ENCODE measurements around the gene PCDH8.

The PCDH8 gene, protein sequence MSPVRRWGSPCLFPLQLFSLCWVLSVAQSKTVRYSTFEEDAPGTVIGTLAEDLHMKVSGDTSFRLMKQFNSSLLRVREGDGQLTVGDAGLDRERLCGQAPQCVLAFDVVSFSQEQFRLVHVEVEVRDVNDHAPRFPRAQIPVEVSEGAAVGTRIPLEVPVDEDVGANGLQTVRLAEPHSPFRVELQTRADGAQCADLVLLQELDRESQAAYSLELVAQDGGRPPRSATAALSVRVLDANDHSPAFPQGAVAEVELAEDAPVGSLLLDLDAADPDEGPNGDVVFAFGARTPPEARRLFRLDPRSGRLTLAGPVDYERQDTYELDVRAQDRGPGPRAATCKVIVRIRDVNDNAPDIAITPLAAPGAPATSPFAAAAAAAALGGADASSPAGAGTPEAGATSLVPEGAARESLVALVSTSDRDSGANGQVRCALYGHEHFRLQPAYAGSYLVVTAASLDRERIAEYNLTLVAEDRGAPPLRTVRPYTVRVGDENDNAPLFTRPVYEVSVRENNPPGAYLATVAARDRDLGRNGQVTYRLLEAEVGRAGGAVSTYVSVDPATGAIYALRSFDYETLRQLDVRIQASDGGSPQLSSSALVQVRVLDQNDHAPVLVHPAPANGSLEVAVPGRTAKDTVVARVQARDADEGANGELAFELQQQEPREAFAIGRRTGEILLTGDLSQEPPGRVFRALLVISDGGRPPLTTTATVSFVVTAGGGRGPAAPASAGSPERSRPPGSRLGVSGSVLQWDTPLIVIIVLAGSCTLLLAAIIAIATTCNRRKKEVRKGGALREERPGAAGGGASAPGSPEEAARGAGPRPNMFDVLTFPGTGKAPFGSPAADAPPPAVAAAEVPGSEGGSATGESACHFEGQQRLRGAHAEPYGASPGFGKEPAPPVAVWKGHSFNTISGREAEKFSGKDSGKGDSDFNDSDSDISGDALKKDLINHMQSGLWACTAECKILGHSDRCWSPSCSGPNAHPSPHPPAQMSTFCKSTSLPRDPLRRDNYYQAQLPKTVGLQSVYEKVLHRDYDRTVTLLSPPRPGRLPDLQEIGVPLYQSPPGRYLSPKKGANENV

DNA sequence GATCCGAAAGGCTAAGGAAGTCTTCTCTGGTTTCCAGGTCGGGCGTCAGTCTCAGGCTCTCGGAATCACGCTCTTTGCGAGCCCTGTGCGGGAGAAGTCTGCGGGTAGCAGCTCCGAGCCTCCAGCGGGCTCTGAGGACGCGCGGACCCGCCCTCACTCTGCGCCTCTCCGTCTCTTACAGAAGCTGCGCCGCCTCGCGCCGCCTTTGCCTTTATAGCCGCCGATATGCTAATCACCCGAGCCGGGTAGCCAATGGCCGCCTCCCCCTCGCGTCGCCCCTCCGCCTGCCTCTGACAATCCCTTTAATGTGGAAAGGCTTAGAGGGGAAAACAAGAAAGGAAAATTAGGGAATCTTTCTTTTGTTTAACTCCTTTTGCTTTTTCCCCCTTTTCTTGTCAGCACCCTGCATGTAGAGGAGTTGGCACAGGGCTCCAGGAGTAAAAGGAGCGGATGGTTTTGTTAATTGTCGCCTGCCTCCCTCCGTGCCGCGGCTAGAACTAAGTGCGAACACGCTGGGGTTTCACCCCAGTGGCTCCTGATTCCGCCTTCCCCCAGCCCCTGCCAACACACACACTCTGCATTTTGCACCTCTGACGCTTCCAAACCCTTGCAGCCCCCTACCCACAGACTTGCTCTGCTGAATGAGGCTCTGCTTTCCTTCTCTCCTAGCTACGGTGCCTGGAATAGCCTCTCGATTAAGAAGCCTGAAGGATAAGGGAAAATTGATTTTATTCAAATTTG lies at the start of gene PCDH8:
Gene PCDH8 (minus strand): TSS at position 186 of the 741 bp plus-strand sequence. CDS start 204 bp downstream, outside the sequence.
- no peak for DNase-seq

DNA sequence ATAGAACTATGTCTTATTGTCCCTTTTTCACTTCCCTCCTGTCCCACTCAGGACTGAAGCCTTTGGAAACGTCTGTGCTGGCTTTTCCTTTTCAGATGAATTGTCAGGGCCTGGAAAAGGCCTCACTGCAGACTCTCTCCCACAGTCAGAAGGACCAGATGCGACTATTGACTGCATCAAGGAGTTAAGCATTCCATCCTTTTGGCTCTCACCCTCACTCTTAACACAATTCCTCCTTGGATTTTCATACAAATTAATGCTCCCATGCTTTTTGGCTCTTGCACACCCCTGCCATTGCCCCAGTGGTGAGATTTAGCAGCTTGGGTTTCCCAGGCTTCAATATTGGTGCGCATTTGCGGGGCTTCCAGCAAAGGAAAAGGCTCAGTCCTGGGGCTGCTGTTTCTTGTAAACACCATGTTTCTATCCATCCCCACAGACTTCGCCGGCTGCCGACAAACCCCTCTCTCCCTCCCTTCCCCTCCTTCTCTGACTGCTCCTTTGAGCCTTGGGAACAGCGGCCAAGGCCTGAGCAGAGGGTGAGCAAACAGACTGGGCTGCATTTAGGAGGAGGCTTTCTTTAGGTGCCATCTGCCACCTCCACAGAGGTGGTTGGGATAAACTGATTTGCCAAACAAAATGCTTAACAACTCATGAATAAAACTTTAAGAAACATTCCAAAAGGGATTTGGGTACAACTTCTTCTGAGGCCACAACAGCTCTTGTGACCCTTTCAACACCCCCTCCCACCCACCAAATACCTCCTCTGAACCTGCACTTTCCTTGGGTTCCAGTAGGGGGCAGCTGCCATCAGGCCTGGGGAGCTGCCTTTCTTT lies 48.6 kb upstream of the PCDH8 start:
- DNase-seq = no peak

DNA sequence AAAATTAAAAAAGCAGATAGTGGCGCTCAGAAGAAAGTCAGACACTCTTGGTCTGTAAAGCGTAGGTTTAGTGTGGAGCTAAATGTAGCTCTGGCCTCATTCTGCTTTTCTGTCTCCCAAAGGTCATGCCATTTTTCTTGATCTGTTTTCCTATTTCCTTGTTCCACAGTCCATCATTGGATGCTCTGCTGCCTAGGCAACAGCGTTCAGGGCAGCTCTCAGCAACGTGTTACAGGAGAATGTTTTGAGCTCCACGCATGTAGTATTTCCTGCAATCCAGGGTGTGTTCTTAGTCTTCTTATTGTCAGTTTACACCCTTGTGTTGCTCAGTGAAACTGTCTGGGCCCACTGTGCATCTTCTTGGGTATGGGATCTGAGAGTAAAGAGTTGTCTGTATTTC lies 46.0 kb upstream of the PCDH8 start:
- DNase-seq = no peak

DNA sequence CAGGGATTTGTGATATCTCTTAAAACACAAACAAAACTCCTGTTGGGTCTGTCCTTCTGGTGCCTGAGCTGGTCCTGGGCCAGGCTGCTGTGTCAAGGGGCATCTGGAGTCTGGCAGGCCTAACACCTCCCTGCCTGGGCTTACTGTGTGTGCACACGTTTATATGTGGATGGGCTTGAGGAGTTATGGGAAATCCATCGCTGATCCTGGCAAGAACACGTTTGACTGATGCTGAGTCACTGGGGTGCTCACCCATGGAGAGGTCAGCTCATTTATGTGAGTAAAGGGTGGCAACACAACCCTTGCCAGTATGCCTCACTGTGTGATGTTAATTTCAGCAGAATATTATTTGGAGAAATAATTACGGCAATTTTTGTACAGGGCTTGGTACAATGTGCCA lies 44.5 kb upstream of the PCDH8 start:
- no peak for DNase-seq

DNA sequence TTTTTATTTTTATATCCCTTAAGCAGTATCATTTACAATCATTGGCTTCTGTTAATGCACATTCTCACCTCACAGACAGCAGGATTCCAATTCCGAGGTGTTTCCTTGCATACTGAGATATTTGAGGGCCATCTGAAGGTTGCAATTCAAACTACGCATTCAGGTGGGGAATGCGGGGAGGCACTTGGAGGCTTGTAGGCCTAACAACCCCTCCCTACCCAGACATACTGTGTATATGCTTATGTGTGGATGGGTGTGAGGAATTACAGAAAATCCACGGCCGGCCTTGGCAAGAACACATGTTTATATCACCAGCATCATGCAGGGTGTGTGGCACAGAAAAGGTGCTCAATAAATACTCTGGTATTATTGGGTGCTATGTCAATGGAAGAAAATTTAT lies 43.3 kb upstream of the PCDH8 start:
- no peak for DNase-seq

GRCh38 chr13:52887165-52887564 lies 38.7 kb upstream of the PCDH8 start:
- DNase-seq = no peak

DNA sequence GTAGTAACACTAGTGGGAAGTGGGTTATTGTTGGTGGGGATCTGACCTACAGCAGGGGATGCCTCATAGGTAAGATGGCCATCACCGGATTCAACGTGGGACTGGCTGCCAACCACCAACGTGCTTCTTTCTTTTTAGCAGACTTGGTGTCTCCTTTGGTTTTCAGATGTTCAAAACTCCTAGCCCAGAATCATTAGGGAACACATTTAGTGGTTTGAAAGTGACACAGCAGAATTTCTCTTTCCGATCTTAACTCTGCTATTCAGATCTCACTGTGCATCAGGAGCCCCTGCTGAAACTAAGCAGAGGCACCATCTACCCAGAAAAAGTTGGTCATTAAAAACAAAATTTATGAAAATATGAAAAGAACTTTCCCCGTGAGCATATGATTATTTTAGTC lies 36.7 kb upstream of the PCDH8 start:
- DNase-seq = no peak

- no peak for DNase-seq
Measured at GRCh38 chr13:52884429-52885010, 36.1 kb upstream of the PCDH8 start.

DNA sequence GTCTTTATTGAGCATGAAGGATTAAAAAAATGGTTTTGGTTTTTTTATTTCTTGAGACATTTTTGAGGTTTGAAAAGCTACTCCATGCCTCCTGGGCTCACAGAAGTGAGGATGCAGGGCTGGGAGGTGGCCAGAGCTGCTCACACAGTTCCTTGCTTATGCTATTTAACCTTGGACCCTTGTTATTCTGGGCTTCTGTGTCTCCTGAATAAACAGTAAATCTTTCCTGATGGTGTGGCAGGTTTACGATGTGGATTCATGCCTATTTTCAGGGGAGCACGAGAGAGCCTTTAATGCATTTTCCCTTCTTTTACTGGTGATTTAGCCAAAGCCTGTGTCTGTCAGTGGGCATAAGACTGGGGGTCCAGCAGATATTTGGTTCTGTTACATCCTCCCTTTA lies 34.3 kb upstream of the PCDH8 start:
- DNase-seq = no peak

DNA sequence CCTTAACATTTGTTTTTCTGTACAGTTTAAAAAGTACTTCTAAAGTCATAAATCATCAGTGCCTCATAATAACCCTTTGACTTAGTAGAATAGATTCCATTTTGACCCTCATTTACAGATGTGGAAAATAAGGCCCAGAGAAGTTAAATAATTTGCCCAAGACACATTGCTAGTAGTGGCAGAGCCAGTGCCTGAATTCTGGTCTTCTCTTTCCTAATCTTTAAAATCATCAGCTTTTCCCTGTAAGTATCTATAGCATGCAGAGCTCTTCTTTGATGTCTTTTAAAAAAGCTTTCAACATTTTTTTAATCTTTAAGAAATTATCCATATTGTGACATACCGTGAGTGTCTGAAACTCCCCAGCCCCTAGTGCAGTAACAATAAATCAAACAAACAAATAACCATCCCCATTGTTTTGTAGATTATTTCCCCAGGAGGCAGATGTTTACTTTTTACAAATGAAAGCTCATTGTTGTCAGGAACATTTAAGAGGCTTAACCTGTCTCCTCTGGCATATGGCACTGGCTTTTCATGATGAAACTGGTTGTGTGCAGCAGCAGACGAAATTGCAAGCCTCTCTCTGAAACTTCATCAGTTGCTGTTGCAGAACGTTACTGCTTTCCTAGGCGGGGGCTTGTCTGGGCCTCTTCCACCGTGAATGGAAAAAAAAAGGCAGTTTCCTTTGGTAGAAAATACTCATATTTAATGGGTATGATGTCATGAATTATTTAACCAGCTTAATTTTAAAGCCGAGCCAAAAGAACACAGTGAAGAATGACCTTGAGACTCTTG lies 31.7 kb upstream of the PCDH8 start:
- DNase-seq = no peak

DNA sequence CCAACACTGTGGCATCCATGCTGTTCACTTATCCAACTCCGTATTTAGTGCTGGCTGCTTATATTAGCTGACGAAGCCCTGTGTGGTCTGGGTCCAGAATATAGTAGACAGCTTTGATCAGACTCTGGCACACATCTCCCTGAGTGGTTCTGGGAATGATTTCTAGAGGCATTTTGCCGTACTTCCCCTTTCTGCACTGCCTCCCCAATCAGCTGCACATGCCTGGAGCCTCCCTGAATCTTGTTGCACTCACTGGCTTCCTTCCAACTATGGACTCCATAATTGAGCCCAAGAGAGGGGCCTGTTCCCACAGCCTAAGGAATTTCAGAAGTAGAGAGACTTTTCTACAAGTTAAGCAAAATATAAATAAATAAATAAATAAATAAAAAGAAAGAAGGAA lies 30.4 kb upstream of the PCDH8 start:
- no peak for DNase-seq

DNA sequence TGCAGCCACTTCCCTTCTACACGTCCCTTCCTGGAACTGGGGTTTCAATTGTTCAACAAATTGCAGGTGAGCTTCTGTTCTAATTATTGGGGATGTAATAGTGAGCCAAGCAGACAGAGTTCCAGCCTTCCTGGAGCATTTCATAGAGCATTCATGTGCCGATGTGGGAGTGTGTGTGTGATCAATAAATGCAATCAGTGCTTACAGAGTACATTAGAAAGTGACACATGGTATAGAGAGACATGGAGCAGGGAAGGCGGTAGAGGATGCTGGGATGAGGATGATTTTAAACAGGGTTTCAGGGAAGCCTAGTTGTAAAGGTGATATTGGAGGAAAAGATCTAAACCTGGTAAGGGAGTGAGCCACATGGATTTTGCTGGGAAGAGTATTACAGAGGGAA lies 21.7 kb upstream of the PCDH8 start:
- DNase-seq = no peak

DNA sequence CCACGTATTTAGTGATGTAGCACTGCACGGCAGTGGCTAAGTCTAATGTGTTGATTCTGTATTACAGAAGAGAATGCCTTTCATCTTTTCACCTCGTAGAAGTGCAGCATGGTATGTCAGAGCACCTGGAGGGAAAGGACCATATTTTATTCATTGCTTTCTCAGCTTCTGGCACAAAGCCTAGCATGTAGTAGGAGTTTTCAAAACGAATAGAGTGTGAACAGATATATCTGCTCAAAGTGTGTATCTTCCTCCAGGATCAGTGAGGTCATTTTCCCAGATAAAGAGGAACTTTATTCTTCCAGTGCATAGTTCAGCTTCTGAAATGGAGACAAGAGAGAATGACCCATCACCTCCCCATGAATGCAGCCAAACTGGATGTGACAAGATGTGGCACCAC lies 21.2 kb upstream of the PCDH8 start:
- DNase-seq = no peak

- no peak for DNase-seq
Measured at GRCh38 chr13:52869050-52869449, 20.6 kb upstream of the PCDH8 start.

DNA sequence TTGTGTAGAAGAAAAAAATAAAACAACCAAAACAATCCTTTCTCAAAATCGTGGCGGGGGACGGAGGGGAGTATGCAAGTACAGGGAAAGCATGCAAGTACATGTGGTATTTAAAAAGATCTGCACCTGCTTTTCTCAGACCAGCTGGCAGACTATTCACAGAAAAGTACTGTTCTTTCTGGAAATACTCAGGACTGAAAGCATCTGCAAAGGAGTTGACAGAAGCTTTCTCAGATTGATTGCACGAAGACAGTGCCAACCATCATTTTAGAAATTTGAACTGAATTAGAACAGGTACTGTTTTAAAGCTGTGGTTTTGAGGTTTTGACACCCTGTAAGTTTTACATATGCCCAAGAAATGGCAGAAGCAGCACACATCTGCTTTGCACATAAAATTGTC lies 19.8 kb upstream of the PCDH8 start:
- DNase-seq = no peak

DNA sequence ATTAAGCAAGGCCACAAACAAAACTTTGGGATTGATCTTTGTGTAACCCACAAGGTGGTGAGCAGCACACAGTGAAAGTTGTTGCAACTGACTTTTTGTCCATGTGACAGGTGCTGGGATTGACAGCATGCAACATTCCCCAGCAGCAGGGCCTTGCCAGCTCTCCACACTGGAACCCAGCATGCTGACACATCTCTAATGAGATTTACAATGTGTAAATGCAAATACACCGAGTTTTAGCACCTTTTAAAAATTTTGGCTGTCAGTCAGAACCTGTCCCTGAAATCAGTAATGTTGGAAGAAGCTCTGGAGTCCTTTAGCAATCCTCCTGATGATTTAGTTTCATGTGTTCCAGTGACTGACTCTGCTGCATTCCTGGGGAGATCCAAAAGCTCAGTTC lies 16.5 kb upstream of the PCDH8 start:
- no peak for DNase-seq

DNA sequence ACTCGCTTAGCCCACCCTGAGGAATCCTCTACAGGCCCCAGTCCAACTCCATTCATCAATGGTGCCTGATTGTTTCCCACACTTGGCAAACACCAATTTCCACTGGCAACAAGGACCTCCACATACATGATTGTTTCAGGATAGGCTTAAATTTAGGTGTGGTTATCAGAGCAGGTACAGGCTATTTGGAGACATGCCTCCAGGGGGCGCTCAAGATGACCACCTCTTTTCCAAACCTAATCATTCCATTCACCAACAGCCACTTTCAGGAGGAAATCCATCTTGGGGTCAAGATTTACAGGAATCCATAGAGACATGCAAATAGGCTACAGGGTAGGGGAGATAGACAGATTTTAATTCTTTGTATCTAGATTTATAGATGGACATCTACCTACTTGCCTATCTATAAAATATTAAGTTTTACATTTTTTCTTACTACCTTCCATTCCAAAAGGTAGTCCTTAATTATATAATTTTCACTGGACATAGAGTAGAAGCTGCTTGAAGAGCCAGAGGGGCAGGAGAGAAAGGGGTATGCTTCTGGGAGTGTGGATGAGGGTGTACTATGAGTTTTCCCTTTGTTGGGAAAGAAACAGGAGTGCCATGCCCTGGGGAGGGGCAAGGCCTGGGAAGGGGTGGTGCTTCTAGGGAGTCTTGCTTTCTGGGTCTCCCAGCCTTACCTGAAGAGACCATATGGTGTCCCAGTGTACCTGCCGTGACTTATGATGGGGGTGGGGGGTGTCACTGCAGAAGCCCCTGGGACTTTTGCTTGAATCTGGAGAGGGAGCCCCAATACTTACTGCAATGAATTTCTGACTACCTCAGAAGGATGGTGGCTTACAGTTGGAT lies 14.1 kb upstream of the PCDH8 start:
- DNase-seq = peak; percentile 23

GRCh38 chr13:52852444-52852843 lies 4.0 kb upstream of the PCDH8 start:
- DNase-seq = no peak

DNA sequence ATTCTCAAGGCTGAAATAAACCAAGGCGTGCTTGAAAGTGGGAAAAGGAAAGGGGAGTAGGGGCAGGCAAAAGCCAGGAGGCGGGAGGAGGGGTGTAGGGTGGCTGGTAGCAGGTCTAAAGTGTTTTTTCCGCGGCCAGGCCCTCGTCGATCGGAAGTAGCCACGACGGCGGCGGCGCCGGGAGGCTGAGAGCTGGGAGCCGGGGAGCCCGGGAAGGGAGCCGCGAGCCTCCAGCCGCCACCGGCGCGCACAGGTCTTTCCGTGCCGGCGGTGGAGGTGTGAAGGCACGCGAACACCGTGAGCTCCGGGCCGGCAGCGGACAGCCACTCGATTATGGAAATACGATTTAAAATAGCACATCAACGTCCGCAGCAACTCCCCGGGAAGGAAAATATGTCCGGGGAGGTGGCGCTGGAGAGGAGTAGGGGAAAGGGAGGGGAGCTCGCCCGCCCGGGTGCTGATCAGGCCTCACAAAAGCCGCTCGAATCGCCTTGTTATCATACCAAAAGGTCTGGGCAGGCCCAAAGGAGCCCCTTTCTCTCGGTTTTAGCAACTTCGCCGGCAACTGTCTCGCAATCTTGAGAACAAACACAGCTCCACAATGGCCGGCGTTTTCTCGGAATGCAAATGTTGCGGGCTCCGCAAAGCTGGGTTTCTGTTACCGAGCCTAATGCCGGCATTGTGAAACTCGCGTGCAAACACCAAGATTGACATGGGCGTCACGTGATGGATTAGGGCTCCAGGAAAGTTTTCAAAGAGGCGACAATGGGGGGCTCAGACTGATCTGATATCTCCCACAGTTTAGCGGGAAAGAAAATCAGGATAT lies 2.9 kb upstream of the PCDH8 start:
- DNase-seq = peak; percentile 15

Measured in EL (cell line).